ENCODE results near the gene PPM1H.
A peak's percentile ranks its signal among the peaks of the same experiment; 100 is the strongest.

Gene PPM1H

GRCh38 chr12:62701492-62701891 lies 233.5 kb downstream of the PPM1H start:
- TF ChIP-seq CTCF (IDR thresholded peaks at IDR 0.05; ENCODE audit: control extremely low read depth, extremely low read depth, low read depth, missing control alignments): no peak
- POLR2A ChIA-PET: no interaction called here
- CTCF ChIA-PET: interaction anchor here (2.7 kb wide), 1 partner anchor 10 kb away, joined by 6 read pairs; no protein-coding TSS in a partner anchor
- DNase-seq (ENCODE audit: extremely low spot score): no peak

- CTCF ChIA-PET: interaction anchor here (1.2 to 1.3 kb wide), 2 partner anchors 10 to 99 kb away, joined by 3 to 5 read pairs; no protein-coding TSS in a partner anchor
- POLR2A ChIA-PET: interaction anchor here (0.6 kb wide), 1 partner anchor 99 kb away, joined by 3 read pairs; no protein-coding TSS in a partner anchor
- DNase-seq (ENCODE audit: extremely low spot score): no peak
- no peak for TF ChIP-seq CTCF (IDR thresholded peaks at IDR 0.05; ENCODE audit: control extremely low read depth, extremely low read depth, low read depth, missing control alignments)
Observed at GRCh38 chr12:62700091-62700880, 234.7 kb downstream of the PPM1H start.

GRCh38 chr12:62698701-62699101 lies 236.2 kb downstream of the PPM1H start:
- CTCF ChIA-PET: interaction anchor here (0.7 to 1.6 kb wide), 3 partner anchors 9 to 62 kb away, joined by 3 to 9 read pairs (median 3); no protein-coding TSS in a partner anchor
- no peak for TF ChIP-seq CTCF (IDR thresholded peaks at IDR 0.05; ENCODE audit: control extremely low read depth, extremely low read depth, low read depth, missing control alignments)
- POLR2A ChIA-PET: no interaction called here
- no peak for DNase-seq (ENCODE audit: extremely low spot score)

GRCh38 chr12:62697893-62698292 lies 237.1 kb downstream of the PPM1H start:
- DNase-seq (ENCODE audit: extremely low spot score): no peak
- ChIA-PET CTCF (interaction anchor here (0.9 to 1.6 kb wide), 3 partner anchors 8 to 19 kb away, joined by 3 to 9 read pairs (median 5); no protein-coding TSS in a partner anchor), POLR2A (no interaction called here)
- no peak for TF ChIP-seq CTCF (IDR thresholded peaks at IDR 0.05; ENCODE audit: control extremely low read depth, extremely low read depth, low read depth, missing control alignments)

GRCh38 chr12:62695696-62696095 lies 239.3 kb downstream of the PPM1H start:
- DNase-seq (ENCODE audit: extremely low spot score): no peak
- POLR2A ChIA-PET: no interaction called here
- no peak for TF ChIP-seq CTCF (IDR thresholded peaks at IDR 0.05; ENCODE audit: control extremely low read depth, extremely low read depth, low read depth, missing control alignments)
- CTCF ChIA-PET: interaction anchor here (0.7 to 2.8 kb wide), 11 partner anchors 10 to 104 kb away, joined by 3 to 8 read pairs (median 4); no protein-coding TSS in a partner anchor

- peak; percentile 27 for DNase-seq (ENCODE audit: extremely low spot score)
- ChIA-PET POLR2A (no interaction called here), CTCF (interaction anchor here (1.3 to 2.8 kb wide), 7 partner anchors 9 to 54 kb away, joined by 3 to 8 read pairs (median 6); no protein-coding TSS in a partner anchor)
- no peak for TF ChIP-seq CTCF (IDR thresholded peaks at IDR 0.05; ENCODE audit: control extremely low read depth, extremely low read depth, low read depth, missing control alignments)
Observed at GRCh38 chr12:62694632-62695031, 240.3 kb downstream of the PPM1H start.
